Muscle of leg (tissue), 11 donors: ENCODE measurements around the gene SLC36A4. TPM values are rescaled to one million over a fixed set of nuclear protein-coding genes. Genes with fewer than 3 reads are reported as not detected.
A peak's percentile ranks its signal among the peaks of the same experiment; 100 is the strongest.

Source experiments
- DNase-seq: peaks from one replicate; pipeline ENCODE4 v3.0.0; 2013
- H3K27ac ChIP-seq: one replicate; pipeline ENCODE4 v1.5.1; 2013; ENCODE audit warnings: mild to moderate bottlenecking, low read length, control low read depth
- H3K27me3 ChIP-seq: one replicate; pipeline ENCODE4 v1.6.1; 2013; ENCODE audit warnings: low read length; ENCODE audit not compliant: control insufficient read depth, insufficient read depth
- H3K36me3 ChIP-seq: one replicate; pipeline ENCODE4 v1.6.1; 2013; ENCODE audit warnings: low read length; ENCODE audit not compliant: control insufficient read depth, insufficient read depth
- H3K4me1 ChIP-seq: one replicate; pipeline ENCODE4 v1.6.1; 2013; ENCODE audit warnings: low read length; ENCODE audit not compliant: control insufficient read depth, insufficient read depth
- H3K4me3 ChIP-seq: one replicate; pipeline ENCODE4 v1.5.1; 2013; ENCODE audit warnings: low read length, control low read depth
- H3K9me3 ChIP-seq: replicated peaks from 2 replicates; pipeline ENCODE4 v1.6.1; 2013; ENCODE audit warnings: low read depth, low read length; ENCODE audit not compliant: control insufficient read depth
- WGBS: methylation state at CpG from one replicate; pipeline ENCODE4 v1.1.5; 2013; ENCODE audit warnings: missing lambda C conversion rate; ENCODE audit not compliant: insufficient coverage; 5-methylcytosine and 5-hydroxymethylcytosine counted together
- polyA plus RNA-seq, 8 donors: library from polyadenylated mRNA; unstranded; fragments of 120-200 nt; gene quantifications; one replicate each; pipeline versions ENCODE4 v1.2.1 to v1.2.3, GENCODE V29; 2013; ENCODE audit warnings: inconsistent platforms in 1 of 8, low replicate concordance in 1 of 8; ENCODE audit not compliant: insufficient read length in 8 of 8, insufficient read depth in 1 of 8
- total RNA-seq: library from RNA; stranded (reverse); fragments of 120-200 nt; gene quantifications from one replicate; pipeline ENCODE4 v1.2.4, GENCODE V29; 2013

Gene SLC36A4
- total and polyA plus RNA-seq, 9 donors: 4.5 to 8.3 (median 6.5) TPM

GRCh38 chr11:93132836-93133235, 65.0 kb downstream of the SLC36A4 start:
- Histone ChIP-seq H3K4me1 (no peaks in the 10 kb centered on the region), H3K27ac (no peak overlapping the region), H3K9me3 (no peaks in the 10 kb centered on the region), H3K27me3 (no peaks in the 10 kb centered on the region), H3K4me3 (no peak overlapping the region), H3K36me3 (no peaks in the 10 kb centered on the region)
- no CpG with 5 or more reads among the region's 1 CpG for WGBS
- no peak for DNase-seq

DNA sequence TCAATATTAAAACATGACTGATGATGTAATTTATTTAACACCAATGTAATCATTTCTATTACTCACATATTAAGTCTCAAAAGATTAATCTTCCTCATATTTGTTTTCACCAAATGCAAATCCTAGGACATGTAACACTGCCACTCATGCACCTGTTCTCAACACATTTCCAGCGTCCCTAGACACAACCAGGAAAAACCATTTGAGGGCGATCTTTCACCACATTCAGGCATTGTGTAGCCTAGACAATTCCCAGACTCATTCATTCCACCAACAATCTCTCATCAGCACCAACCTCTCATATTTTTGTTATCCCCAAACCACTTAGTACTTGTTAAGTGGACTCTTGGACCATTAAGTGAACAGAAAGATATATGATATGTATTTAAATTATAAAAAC, 66.1 kb downstream of the SLC36A4 start:
- Histone ChIP-seq H3K4me1 (no peaks in the 10 kb centered on the region), H3K9me3 (no peaks in the 10 kb centered on the region), H3K4me3 (no peak overlapping the region), H3K27me3 (no peaks in the 10 kb centered on the region), H3K36me3 (no peaks in the 10 kb centered on the region), H3K27ac (no peak overlapping the region)
- 19% methylated on average over 2 of the region's 2 CpGs for WGBS
- peak; percentile 8 for DNase-seq

- Histone ChIP-seq H3K4me3 (no peak overlapping the region), H3K27ac (no peak overlapping the region), H3K9me3 (no peaks in the 10 kb centered on the region), H3K36me3 (no peaks in the 10 kb centered on the region), H3K4me1 (no peaks in the 10 kb centered on the region), H3K27me3 (no peaks in the 10 kb centered on the region)
- 83% methylated on average over 1 of the region's 3 CpGs for WGBS
- no peak for DNase-seq
These were observed 69.2 kb downstream of the SLC36A4 start for GRCh38 chr11:93128574-93128973.

DNA sequence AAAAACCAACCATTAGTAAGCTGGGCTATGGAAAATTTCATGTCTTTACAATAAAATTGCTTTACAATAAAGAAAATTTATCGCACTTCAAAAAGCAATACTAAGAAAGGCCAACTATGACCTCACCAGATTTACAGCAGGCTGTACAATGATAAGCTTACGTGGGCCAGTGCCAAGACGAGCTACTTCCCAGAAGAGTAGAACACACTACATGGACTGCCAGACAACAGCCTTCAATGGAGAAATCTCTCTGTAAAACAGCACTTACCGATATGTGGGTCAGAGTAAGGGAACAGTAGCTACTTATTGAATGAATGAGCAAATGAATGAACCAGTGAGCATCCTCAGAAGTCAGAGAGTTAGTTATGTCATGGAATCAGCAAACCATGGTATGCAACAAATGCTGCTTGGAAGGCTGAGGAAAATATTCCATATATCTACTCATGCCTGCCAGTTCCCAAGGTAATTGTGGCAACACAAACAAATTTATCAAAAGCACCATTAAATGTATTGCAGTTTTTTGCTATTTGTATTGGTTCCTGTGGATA, 74.4 kb downstream of the SLC36A4 start:
- no peaks in the 10 kb centered on the region for H3K9me3 ChIP-seq
- no peaks in the 10 kb centered on the region for H3K36me3 ChIP-seq
- peak; percentile 76 for DNase-seq
- no peak overlapping the region for H3K4me3 ChIP-seq
- H3K4me1 ChIP-seq: no peaks in the 10 kb centered on the region
- WGBS: 40% methylated on average over 2 of the region's 4 CpGs
- no peaks in the 10 kb centered on the region for H3K27me3 ChIP-seq
- no peak overlapping the region for H3K27ac ChIP-seq

DNA sequence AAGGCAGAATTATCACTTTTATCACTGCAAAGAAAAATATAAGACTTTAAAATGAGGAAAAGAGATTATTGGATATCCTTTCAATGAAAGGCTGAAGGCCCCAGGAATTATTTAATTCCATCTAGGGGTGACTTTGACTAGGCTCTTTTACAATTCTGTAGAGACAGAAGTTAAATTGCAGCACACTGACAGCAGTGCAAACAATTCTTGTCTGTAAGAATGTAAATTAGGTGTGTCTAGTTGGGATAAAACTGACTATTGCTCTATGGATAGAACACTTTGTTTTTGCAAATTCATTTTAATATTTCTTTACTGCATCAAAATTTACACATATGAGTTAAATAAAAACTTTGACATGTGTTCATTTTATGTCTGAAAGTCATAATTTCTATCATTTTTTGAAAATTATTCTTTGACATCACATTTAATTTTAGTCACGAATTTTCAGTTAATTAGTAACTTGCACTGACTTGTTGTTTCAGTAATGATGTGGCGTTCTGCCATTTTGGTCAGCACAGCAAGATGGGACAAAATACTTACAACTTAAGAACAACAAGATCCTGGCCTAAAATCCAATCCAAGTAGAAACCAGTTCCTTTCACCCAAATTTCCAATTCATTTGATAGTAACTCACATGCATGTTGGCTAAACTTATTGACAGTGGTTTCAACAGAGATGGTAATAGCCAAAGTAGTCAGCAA, 75.1 kb downstream of the SLC36A4 start:
- no peak for DNase-seq
- 67% methylated on average over 1 of the region's 2 CpGs for WGBS
- no peaks in the 10 kb centered on the region for H3K27me3 ChIP-seq
- no peak overlapping the region for H3K4me3 ChIP-seq
- H3K4me1 ChIP-seq: no peaks in the 10 kb centered on the region
- H3K27ac ChIP-seq: no peak overlapping the region
- no peaks in the 10 kb centered on the region for H3K36me3 ChIP-seq
- no peaks in the 10 kb centered on the region for H3K9me3 ChIP-seq

DNA sequence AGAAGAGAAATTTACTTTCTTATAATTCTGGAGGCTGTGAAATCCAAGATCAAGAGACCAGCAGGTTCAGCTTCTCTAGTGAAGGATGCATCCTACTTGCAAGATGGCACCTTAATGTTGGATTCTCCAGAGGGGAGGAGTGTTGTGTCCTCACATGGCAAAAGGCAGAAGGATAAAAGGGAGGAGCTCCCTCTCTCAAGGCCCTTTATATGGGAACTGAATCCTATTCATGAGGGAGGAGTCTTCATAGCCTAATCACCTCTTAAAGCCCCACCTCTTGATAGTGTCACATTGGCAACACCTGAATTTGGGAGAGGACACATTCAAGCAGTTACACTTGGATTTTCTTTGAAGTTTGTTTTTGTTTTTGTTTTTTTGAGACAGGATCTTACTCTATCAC, 79.5 kb downstream of the SLC36A4 start:
- no peak for DNase-seq
- H3K27me3 ChIP-seq: no peaks in the 10 kb centered on the region
- H3K27ac ChIP-seq: no peak overlapping the region
- no peaks in the 10 kb centered on the region for H3K4me1 ChIP-seq
- no peak overlapping the region for H3K4me3 ChIP-seq
- H3K36me3 ChIP-seq: no peaks in the 10 kb centered on the region
- no peaks in the 10 kb centered on the region for H3K9me3 ChIP-seq

DNA sequence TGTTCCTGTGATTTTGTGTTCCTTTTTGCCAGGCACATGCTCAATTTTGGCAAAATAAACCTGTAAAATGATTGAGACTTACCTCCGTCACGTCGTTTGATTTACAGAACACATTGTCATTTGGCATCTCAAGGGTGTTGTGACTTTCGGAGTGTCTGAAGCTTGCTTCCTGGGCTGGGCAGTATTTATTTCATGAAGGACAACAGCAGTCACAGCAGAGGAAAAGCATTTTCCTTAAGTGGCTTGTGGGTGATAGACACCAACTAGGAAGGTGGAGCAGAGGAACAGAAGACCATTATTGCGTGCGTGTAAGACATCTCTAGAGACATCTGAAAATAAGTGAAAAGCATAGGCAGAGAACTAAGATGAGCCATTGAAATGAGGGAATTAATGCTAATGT, 80.2 kb downstream of the SLC36A4 start:
- no peaks in the 10 kb centered on the region for H3K27me3 ChIP-seq
- no peaks in the 10 kb centered on the region for H3K36me3 ChIP-seq
- DNase-seq: no peak
- no peak overlapping the region for H3K27ac ChIP-seq
- no peak overlapping the region for H3K4me3 ChIP-seq
- WGBS: 28% methylated on average over 4 of the region's 6 CpGs
- H3K9me3 ChIP-seq: no peaks in the 10 kb centered on the region
- H3K4me1 ChIP-seq: no peaks in the 10 kb centered on the region

DNA sequence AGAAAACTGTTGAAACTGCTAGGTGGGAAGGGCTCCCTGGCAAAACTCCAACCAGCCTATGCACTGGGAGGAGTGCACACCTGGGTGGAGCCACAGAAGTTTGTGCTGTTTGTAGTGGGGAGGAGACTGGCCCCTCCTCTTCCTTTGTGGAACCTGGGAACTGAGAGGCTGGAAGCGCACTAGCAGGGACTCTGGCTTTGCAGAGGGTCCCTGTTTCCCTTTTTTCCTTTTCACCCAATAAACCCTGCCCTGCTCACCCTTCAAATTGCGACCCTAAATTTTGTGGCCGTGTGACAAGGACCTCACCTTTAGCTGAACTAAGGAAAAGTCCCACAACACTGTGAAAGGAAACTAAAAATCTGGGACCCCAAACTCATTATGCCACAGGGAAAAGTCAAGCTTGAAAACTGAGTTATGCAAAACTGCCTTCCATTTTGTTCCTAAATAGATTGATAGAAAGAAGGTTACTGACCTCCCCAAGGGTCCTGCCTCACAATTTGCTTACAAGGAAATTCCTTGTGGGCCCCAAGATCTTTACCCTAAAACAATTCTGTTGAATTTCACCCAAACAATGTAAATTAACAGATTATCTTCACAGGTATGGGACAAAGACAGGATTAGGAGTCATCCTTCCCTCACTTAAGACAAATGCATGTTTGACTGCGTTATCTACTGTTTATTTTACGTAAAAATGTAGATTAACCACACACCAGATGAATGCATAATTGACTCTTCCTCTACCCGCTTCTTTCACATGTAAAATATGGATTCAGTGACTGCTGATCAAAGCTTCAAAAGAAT, 81.0 kb downstream of the SLC36A4 start:
- H3K4me3 ChIP-seq: no peak overlapping the region
- no CpG with 5 or more reads among the region's 6 CpGs for WGBS
- H3K9me3 ChIP-seq: no peaks in the 10 kb centered on the region
- H3K4me1 ChIP-seq: no peaks in the 10 kb centered on the region
- H3K36me3 ChIP-seq: no peaks in the 10 kb centered on the region
- DNase-seq: no peak
- H3K27ac ChIP-seq: no peak overlapping the region
- H3K27me3 ChIP-seq: no peaks in the 10 kb centered on the region

DNA sequence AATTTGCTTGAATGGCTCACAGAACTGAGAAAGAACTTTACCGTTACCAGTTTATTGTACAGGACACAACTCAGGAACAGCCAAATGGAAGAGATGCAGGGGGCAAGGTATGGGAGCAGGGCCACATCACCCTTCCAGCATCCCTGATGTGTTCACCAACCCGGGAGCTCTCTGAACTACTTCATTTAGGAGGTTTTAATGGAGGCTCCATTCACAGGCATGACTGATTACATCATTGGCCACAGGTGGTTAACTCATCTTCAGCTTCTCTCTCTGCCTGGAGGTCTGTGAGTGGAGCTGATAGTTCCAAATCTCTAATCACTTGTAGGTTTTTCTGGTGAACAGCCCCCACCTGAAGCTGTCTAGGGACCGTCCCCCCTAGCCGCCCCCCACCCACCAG, 83.5 kb downstream of the SLC36A4 start:
- H3K9me3 ChIP-seq: no peaks in the 10 kb centered on the region

GRCh38 chr11:93113824-93114223, 84.0 kb downstream of the SLC36A4 start:
- DNase-seq: no peak
- H3K4me1 ChIP-seq: no peaks in the 10 kb centered on the region
- 64% methylated on average over 3 of the region's 3 CpGs for whole genome bisulfite sequencing
- no peak overlapping the region for H3K27ac ChIP-seq
- no peaks in the 10 kb centered on the region for H3K36me3 ChIP-seq
- H3K9me3 ChIP-seq: no peaks in the 10 kb centered on the region
- H3K27me3 ChIP-seq: no peaks in the 10 kb centered on the region
- H3K4me3 ChIP-seq: no peak overlapping the region

More for the DNA sequence above, 83.5 kb downstream of the SLC36A4 start:
- WGBS: no CpG with 5 or more reads among the region's 4 CpGs
- Histone ChIP-seq H3K36me3 (no peaks in the 10 kb centered on the region), H3K4me3 (no peak overlapping the region), H3K4me1 (no peaks in the 10 kb centered on the region), H3K27ac (no peak overlapping the region), H3K27me3 (no peaks in the 10 kb centered on the region)
- no peak for DNase-seq
